ENCODE measurements around the gene POU2AF3.

The POU2AF3 gene

GRCh38 chr11:111350811-111351210 is 52.5 kb downstream of the POU2AF3 start:
- Histone ChIP-seq H3K9ac (ENCODE audit: low read length) (no peak overlapping the region), H3K36me3 (ENCODE audit: control insufficient read depth, insufficient read depth, low read length) (no peaks in the 10 kb centered on the region), H3K4me3 (ENCODE audit: low read length) (no peak overlapping the region), H3K4me1 (ENCODE audit: control insufficient read depth, insufficient read depth, low read length) (peaks cover 37% of the 10 kb centered on the region), H3K9me3 (ENCODE audit: control insufficient read depth, low read length) (no peaks in the 10 kb centered on the region), H3K27me3 (ENCODE audit: control insufficient read depth, insufficient read depth, low read length) (no peaks in the 10 kb centered on the region)

- H3K9ac ChIP-seq (ENCODE audit: low read length): no peak overlapping the region
- H3K36me3 ChIP-seq (ENCODE audit: control insufficient read depth, insufficient read depth, low read length): no peaks in the 10 kb centered on the region
- no peaks in the 10 kb centered on the region for H3K9me3 ChIP-seq (ENCODE audit: control insufficient read depth, low read length)
- no peaks in the 10 kb centered on the region for H3K27me3 ChIP-seq (ENCODE audit: control insufficient read depth, insufficient read depth, low read length)
- H3K4me1 ChIP-seq (ENCODE audit: control insufficient read depth, insufficient read depth, low read length): peaks cover 44% of the 10 kb centered on the region
- no peak overlapping the region for H3K4me3 ChIP-seq (ENCODE audit: low read length)
Measured at GRCh38 chr11:111351374-111352055, 53.2 kb downstream of the POU2AF3 start.

GRCh38 chr11:111352231-111352746 is 53.9 kb downstream of the POU2AF3 start:
- H3K36me3 ChIP-seq (ENCODE audit: control insufficient read depth, insufficient read depth, low read length): no peaks in the 10 kb centered on the region
- no peaks in the 10 kb centered on the region for H3K27me3 ChIP-seq (ENCODE audit: control insufficient read depth, insufficient read depth, low read length)
- no peak overlapping the region for H3K4me3 ChIP-seq (ENCODE audit: low read length)
- no peaks in the 10 kb centered on the region for H3K9me3 ChIP-seq (ENCODE audit: control insufficient read depth, low read length)
- H3K4me1 ChIP-seq (ENCODE audit: control insufficient read depth, insufficient read depth, low read length): peaks cover 51% of the 10 kb centered on the region
- H3K9ac ChIP-seq (ENCODE audit: low read length): no peak overlapping the region

GRCh38 chr11:111352935-111353710 is 54.8 kb downstream of the POU2AF3 start:
- H3K9ac ChIP-seq (ENCODE audit: low read length): no peak overlapping the region
- peaks cover 60% of the 10 kb centered on the region for H3K4me1 ChIP-seq (ENCODE audit: control insufficient read depth, insufficient read depth, low read length)
- H3K9me3 ChIP-seq (ENCODE audit: control insufficient read depth, low read length): no peaks in the 10 kb centered on the region
- H3K4me3 ChIP-seq (ENCODE audit: low read length): no peak overlapping the region
- no peaks in the 10 kb centered on the region for H3K36me3 ChIP-seq (ENCODE audit: control insufficient read depth, insufficient read depth, low read length)
- H3K27me3 ChIP-seq (ENCODE audit: control insufficient read depth, insufficient read depth, low read length): no peaks in the 10 kb centered on the region

GRCh38 chr11:111353776-111354600 is 55.6 kb downstream of the POU2AF3 start:
- Histone ChIP-seq H3K36me3 (ENCODE audit: control insufficient read depth, insufficient read depth, low read length) (no peaks in the 10 kb centered on the region), H3K9ac (ENCODE audit: low read length) (no peak overlapping the region), H3K4me1 (ENCODE audit: control insufficient read depth, insufficient read depth, low read length) (peaks cover 68% of the 10 kb centered on the region), H3K9me3 (ENCODE audit: control insufficient read depth, low read length) (no peaks in the 10 kb centered on the region), H3K4me3 (ENCODE audit: low read length) (no peak overlapping the region), H3K27me3 (ENCODE audit: control insufficient read depth, insufficient read depth, low read length) (no peaks in the 10 kb centered on the region)

- Histone ChIP-seq H3K4me1 (ENCODE audit: control insufficient read depth, insufficient read depth, low read length) (peaks cover 74% of the 10 kb centered on the region), H3K9ac (ENCODE audit: low read length) (no peak overlapping the region), H3K27me3 (ENCODE audit: control insufficient read depth, insufficient read depth, low read length) (no peaks in the 10 kb centered on the region), H3K36me3 (ENCODE audit: control insufficient read depth, insufficient read depth, low read length) (no peaks in the 10 kb centered on the region), H3K4me3 (ENCODE audit: low read length) (no peak overlapping the region), H3K9me3 (ENCODE audit: control insufficient read depth, low read length) (no peaks in the 10 kb centered on the region)
Measured at GRCh38 chr11:111354601-111354891, 56.2 kb downstream of the POU2AF3 start.

- Histone ChIP-seq H3K36me3 (ENCODE audit: control insufficient read depth, insufficient read depth, low read length) (no peaks in the 10 kb centered on the region), H3K27me3 (ENCODE audit: control insufficient read depth, insufficient read depth, low read length) (no peaks in the 10 kb centered on the region), H3K4me3 (ENCODE audit: low read length) (no peak overlapping the region), H3K9me3 (ENCODE audit: control insufficient read depth, low read length) (no peaks in the 10 kb centered on the region), H3K4me1 (ENCODE audit: control insufficient read depth, insufficient read depth, low read length) (peaks cover 80% of the 10 kb centered on the region), H3K9ac (ENCODE audit: low read length) (no peak overlapping the region)
Measured at GRCh38 chr11:111355101-111355500, 56.8 kb downstream of the POU2AF3 start.

- H3K36me3 ChIP-seq (ENCODE audit: control insufficient read depth, insufficient read depth, low read length): no peaks in the 10 kb centered on the region
- no peak overlapping the region for H3K9ac ChIP-seq (ENCODE audit: low read length)
- peaks cover 89% of the 10 kb centered on the region for H3K4me1 ChIP-seq (ENCODE audit: control insufficient read depth, insufficient read depth, low read length)
- no peaks in the 10 kb centered on the region for H3K27me3 ChIP-seq (ENCODE audit: control insufficient read depth, insufficient read depth, low read length)
- no peaks in the 10 kb centered on the region for H3K9me3 ChIP-seq (ENCODE audit: control insufficient read depth, low read length)
- no peak overlapping the region for H3K4me3 ChIP-seq (ENCODE audit: low read length)
Measured at GRCh38 chr11:111355956-111356659, 57.8 kb downstream of the POU2AF3 start.

GRCh38 chr11:111356660-111357048 is 58.3 kb downstream of the POU2AF3 start:
- Histone ChIP-seq H3K4me3 (ENCODE audit: low read length) (no peak overlapping the region), H3K27me3 (ENCODE audit: control insufficient read depth, insufficient read depth, low read length) (no peaks in the 10 kb centered on the region), H3K4me1 (ENCODE audit: control insufficient read depth, insufficient read depth, low read length) (peaks cover 89% of the 10 kb centered on the region), H3K9ac (ENCODE audit: low read length) (no peak overlapping the region), H3K36me3 (ENCODE audit: control insufficient read depth, insufficient read depth, low read length) (no peaks in the 10 kb centered on the region), H3K9me3 (ENCODE audit: control insufficient read depth, low read length) (no peaks in the 10 kb centered on the region)

GRCh38 chr11:111357150-111358037 is 59.0 kb downstream of the POU2AF3 start:
- Histone ChIP-seq H3K27me3 (ENCODE audit: control insufficient read depth, insufficient read depth, low read length) (no peaks in the 10 kb centered on the region), H3K4me3 (ENCODE audit: low read length) (no peak overlapping the region), H3K9me3 (ENCODE audit: control insufficient read depth, low read length) (no peaks in the 10 kb centered on the region), H3K4me1 (ENCODE audit: control insufficient read depth, insufficient read depth, low read length) (peaks cover 94% of the 10 kb centered on the region), H3K36me3 (ENCODE audit: control insufficient read depth, insufficient read depth, low read length) (no peaks in the 10 kb centered on the region), H3K9ac (ENCODE audit: low read length) (peak overlapping the region; percentile 32)
